GM21619 (cell line): ENCODE data around the gene ARL15.
"Not testable (repeated sequence)": the region's sequence is repeated elsewhere in the genome, so short reads cannot be mapped to it uniquely, and the experiment has no call there.

Experiments
- ATAC-seq: cut with Tn5 transposase; IDR thresholded peaks from one replicate; pipeline ENCODE4 v1.9.1; 2021; ENCODE audit not compliant: unreplicated experiment

The ARL15 gene

DNA sequence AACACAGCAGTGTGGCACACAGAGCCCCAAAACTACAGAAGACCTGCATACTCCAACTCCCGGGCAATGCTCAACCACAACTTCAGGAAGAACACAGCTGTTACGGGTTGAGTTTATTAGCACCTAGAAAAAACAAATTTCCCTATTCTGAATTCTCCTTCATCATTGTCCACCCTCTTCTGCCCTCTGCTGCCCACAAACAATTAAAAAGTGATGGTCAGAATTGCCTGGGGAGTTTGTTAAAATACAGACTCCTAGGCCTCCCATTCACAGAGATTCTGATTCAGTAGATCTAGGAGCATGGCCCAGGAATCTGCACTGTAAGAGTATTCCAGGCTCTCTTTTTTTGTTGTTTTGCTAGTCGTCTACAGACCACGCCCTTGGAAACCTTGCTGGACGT, 439.3 kb downstream of the ARL15 start:
- ATAC-seq: no peak

DNA sequence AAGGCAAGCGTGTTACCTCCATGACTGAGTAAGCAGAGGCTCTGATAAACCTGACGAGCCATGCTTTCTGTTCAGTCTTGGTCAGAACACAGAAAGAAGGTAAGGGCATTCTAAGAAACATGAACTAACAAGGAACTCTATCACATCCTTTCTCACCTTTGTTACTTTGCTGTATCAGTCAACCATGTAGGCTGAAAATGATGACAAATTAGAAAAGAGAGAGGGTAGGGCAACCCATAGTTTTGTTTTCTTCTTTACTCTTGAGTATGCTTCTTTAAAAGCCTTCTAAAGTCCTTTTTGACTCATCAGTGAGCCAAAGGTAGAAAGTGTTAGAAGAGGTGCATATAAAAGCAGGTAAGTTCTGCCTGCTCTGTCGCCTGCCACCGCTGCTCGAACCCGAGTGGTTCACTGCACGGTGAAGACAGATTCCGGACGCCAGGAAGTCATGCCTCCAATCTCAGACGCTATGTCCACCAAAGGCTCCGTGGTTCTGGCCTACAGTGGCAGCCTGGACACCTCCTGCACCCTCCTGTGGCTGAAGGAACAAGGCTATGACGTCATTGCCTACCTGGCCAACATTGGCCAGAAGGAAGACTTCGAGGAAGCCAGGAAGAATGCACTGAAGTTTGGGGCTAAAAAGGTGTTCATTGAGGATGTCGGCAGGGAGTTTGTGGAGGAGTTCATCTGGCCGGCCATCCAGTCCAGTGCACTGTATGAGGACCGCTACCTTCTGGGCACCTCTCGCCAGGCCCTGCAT, 451.5 kb downstream of the ARL15 start:
- ATAC-seq: no peak

DNA sequence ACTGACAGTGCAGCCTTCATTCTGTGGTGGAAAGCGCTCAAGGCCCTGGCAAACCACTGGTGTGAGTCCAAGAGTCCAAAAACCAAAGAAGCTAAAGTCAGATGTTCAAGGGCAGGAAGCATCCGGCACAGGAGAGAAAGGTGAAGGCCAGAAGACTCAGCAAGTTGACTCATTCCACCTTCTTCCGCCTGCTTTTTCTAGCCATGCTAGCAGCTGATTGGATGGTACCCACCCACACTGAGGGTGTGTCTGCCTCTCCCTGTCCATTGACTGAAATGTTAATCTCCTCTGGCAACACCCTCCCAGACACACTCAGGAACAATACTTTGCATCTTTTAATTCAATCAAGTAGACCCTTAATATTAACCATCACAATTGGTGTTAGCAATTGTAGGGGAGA, 453.9 kb downstream of the ARL15 start:
- no peak for ATAC-seq

DNA sequence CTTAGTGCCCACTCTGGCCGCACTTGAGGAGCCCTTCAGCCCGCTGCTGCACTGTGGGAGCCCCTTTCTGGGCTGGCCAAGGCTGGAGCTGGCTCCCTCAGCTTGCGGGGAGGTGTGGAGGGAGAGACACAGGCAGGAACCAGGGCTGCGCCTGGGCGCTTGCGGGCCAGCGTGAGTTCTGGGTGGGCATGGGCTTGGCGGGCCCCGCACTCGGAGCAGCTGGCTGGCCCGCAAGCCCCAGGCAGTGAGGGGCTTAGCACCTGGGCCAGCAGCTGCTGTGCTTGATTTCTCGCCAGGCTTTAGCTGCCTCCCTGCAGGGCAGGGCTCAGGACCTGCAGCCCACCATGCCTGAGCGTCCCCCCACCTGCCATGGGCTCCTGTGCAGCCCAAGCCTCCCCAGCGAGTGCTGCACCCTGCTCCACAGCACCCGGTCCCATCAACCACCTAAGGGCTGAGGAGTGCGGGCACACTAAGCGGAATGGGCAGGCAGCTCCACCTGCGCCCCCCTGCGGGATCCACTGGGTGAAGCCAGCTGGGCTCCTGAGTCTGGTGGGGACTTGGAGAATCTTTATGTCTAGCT, 473.4 kb downstream of the ARL15 start:
- ATAC-seq: not testable (repeated sequence)

DNA sequence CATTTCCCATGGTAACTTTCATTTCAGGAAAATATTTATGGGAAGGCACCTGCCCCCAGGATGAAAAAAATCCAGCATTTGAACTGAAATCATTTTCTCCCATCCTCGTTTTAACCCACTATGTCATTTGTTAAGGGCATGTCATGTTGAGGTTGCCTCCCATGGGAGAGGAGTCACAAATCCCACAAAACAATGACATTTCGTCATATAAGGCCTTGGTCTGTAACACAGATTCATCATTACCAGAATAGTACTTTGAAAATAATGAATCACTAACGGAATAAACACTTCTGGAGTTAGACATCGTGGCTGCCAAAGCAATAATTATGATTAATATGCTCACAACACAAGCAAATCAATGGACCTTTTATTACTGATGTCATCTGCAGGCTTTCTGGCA, 475.9 kb downstream of the ARL15 start:
- ATAC-seq: no peak
